CD4-positive, alpha-beta T cell treated with Interleukin-10 for 1 hour (primary cell): Measurements from ENCODE around the gene MEGF11.
"Not testable (repeated sequence)": the region's sequence is repeated elsewhere in the genome, so short reads cannot be mapped to it uniquely, and the experiment has no call there.

ENCODE experiments used
- DNase-seq: peaks from one replicate; pipeline ENCODE4 v3.0.0-alpha.2; 2020

The MEGF11 gene

GRCh38 chr15:66022163-66022525, 231.4 kb downstream of the MEGF11 start:
- no peak for DNase-seq

DNA sequence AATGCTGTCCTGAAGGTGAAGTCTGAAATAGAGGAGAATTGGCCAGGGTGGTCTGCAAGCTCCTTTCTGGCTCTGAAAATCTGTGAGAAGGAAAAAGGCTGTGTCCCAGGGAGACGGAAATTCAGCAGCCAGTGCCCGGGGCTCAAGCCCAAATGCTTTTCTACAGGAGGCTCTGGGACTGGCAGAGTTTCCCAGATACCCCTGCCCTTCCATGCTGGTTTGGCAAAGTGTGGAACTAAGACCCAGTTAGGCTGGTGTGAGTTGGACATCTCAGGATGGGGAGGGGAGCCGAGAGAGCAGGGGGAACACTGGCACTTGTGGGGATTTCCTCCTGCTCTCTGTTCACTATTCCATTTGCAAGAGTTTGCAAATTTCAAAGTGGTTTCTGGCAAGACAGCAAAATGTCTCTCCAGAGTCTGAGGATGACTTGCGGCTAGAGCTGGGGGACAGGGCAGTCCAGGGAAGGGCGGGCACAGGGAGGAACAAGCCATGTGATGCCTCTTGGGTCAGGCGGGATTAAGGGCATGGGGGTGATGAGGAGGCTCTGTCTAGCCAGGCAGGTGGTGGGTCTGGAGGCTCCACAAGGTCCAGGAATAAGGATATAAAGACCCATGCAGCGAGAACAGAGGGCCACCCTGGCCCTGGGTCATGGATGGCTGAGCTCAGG, 231.9 kb downstream of the MEGF11 start:
- DNase-seq = no peak

DNA sequence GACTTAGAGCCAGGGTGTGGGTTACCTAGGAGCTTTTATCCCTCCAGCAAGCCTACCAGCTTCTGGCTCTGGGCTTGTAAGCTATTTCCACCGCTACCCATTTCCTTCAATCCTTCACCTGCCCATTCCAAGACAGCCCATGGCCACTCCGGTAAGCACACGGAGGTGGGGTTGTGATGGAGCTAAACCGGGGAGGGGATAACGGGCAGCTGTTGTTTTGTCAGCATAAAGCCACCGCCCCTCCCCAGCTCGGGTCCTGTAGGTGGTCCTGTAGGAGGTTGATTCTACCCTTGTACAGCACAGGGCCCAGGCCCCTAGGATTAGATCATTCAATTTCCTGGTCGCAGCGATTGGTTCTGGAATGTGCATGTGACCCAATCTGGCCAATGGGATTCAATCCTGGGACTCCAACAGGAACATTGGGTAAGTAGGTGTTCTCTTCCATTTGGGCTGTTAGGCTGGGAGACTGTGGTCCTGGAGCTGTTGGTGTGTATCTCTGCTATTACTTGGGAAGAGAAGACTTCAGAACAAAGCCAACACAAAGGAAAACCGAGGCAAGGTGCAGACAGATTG, 233.6 kb downstream of the MEGF11 start:
- no peak for DNase-seq

DNA sequence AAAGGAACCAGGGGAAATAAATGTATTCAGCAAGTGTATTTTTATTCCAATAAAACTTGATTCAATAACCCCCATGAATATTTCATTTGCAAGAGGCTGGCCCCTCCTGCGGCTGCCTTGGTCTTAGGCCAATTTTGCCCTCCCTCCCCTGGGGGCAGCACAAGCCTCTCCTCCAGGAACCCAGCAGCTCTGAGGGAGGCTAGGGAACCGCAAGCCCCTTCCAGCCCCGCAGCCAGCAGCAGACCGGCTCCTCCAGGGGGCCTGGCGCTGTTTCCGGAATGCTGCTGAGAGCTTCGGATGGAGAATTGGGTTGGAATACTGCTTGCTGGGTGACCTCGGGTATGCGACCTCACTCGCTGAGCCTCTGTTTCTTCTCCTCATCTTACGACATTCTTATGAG, 234.2 kb downstream of the MEGF11 start:
- DNase-seq = no peak

DNA sequence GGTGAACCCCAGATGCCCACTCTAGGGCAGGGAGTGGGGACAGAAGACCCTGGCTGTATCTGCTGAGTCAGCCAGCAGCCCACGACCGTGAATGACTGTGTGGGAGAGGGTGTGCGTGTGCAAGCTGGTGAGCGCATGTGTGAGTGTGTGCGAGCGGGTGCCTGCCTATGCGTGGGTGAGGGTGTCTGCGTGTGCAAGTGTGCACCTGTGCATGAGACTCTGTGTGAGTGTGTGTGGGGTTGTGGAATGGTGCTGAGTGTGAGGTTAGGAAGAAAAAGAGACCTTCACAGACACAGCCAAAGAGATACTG, 235.1 kb downstream of the MEGF11 start:
- no peak for DNase-seq

DNA sequence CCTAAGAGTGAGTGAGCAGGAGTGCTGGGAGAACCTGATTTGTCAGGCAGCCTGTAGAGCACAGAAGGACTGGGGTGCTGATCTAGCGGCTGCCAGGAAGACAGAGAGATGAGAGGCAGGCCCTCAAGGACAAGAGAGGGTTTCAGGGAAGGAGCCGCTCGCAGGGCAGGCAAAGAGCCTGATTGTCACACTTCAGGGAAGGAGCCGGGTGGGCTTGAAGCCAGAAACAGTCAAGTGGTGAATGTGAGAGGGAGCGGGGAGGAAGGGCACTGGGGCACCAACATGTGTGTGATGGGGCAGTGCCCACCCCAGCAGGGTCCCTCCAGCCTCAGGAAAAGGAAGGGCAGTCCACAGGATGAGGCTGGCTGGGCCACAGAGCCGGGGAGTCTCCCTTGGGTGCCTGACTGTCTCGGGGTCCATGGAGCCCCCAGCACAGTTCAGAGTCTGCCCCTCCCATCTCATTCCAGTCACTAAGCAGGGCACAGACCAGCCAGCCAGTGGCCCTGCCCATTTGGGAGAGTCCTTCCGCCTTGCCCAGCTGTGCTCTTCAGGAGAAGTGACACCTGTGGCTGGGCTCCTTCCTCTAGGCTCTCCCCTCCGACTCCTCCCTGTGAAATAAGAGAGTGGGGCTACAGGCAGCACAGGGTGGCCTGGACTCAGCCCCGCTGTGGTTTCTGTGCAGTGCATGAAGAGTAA, 235.6 kb downstream of the MEGF11 start:
- DNase-seq = no peak

DNA sequence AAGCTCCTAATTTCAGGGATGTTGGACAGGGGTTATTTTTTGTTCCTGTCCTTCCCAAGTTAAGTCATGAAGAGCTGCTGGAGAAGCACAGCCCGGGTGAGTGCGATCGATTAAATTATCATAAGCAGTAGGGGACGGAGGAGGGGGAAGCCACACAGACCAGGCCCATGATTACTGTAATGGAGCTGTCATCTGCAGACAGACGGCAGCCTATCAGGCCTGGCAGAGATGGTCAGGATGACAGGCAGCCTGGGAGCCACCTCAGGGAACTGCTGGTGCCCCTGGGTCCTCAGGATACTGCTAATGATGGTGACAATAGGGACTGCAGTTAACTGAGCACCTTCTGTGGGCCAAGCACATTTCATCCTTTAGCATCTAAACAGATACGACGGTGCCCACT, 236.6 kb downstream of the MEGF11 start:
- no peak for DNase-seq

- DNase-seq = no peak
Measured at GRCh38 chr15:66016199-66016598, 237.4 kb downstream of the MEGF11 start.

GRCh38 chr15:66014635-66015182, 238.8 kb downstream of the MEGF11 start:
- DNase-seq = no peak

GRCh38 chr15:66014022-66014421, 239.5 kb downstream of the MEGF11 start:
- DNase-seq = no peak

DNA sequence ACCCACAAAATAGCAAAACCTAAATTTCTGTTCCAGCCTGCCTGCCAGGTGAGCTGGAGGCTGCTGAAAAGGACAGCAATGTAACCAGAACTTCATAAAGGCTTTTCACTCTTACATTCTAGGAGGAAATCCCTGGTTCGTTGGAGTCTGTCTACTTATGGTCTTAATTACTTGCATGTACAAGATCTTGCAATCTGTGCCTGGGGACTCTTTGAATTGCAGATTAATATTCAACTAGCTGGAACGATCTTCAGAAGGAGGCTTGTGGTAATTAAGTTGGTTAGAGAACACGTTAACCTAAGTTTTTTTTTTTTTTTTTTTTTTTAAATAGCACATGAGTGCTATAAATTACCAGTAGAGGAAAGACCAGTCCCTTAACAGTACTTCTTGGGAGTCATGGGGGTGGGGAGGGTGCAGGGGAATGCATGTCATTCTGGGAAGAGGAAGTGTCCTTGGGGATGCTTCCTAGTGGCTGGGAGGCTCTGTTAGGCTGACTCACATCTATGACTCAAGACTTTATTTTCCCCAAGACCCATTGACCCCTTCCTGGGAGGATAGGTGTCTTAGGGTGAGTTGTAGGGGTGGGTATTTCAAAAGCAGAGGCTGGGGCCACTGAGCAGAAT, 244.5 kb downstream of the MEGF11 start:
- DNase-seq = no peak

- DNase-seq = no peak
Measured at GRCh38 chr15:66007663-66008262, 245.8 kb downstream of the MEGF11 start.

DNA sequence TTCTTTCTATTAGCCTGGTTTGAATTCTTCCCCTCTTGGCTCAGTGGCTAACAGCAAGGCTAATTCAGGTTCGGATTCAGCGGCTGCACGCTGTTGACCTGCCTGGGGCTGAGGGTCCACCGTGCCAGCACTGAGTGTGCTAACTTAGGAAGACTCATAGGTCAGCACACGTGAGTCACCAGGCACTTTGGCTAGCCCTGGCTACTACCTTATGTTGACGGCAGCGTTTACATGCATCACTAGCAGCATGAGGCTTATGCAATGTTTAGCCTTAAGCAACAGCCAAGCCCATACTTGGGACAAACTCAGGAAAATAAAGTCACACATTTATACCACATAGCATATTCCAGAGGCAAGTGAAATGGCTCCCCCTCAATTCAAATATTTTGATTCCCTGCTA, 246.6 kb downstream of the MEGF11 start:
- DNase-seq = no peak

DNA sequence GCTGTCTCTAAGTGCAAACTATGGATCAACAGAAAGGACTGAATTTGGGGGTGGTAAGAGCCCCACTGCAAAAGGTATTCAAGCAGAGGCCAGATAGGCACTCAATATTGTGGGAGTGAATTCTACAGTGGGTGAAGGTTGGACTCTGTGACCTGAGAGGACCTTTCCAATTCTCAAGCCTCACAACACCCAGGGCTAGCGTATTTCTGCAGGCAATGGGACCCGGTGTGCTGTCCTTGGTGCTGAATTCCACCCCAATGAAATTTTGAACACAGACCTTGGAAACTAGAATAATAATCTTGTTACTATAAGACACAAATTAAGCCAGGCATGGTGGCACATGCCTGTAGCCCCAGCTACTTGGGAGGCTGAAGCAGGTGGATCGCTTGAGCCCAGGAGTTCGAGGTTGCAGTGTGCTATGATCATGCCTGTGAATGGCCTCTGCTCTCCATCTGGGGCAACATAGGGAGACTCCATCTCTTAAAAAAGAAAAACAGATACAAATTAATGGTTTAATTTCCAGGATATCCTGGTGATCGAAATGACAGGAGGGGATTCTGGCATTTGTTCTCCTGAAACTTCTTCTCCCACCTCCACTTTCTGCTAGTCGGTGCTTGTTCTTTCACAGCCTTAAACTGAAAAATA, 248.8 kb downstream of the MEGF11 start:
- no peak for DNase-seq

- DNase-seq = not testable (repeated sequence)
Measured at GRCh38 chr15:66003129-66003528, 250.4 kb downstream of the MEGF11 start.

DNA sequence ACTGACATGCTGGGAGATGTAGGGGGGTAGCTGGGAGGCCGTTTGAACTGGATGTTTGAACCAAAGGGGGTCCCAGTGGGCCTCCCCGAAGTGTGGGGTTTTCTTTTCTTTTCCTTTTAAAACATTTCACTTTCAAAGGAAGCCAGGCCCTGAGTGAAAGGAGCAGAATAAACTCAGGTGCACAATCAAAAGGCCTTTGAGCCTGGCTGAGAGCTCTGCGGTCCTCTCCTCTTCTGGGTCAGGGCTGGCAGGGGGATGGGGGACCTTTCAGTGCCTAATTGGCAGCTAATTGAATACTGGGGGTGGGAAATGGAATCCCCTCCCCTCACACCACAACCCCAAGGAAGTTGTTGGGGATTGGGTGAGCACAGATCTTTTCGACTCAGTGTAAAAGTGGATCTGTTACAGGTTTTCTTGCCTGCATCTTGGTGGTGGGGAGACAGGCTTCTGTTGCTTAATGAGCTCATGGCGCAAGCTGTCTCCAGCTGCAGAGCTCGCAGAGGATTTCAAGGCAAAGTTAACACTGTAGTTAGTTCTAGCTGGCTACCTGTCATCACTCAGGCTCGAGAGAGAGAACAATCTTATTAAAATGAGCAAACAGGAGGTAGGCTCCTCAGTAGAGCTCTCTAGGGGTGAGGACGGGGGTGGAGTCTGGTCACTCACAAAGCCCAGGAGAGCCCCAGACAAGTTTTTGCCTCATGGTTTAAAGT, 251.7 kb downstream of the MEGF11 start:
- no peak for DNase-seq

DNA sequence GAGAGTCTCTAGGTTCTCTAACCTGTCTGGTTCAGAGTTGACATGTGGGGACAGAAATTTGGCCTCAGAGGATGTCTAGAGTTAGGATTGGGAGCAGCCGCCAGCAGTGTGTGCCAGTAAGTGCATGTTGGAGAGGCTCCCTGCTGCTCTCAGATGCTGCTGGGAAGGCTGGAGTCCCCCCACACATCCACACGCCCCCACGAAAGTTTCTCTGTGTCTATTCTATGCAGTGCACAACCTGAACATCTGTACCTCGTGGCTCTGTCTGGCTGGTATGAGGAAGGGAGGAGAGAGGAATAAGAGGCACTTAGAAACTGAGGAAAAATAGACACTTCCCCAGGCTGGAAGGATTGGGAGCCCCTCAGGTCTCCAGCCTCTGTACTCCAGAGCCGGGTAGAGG, 252.5 kb downstream of the MEGF11 start:
- no peak for DNase-seq

GRCh38 chr15:65998486-65998885, 255.1 kb downstream of the MEGF11 start:
- no peak for DNase-seq

- DNase-seq = no peak
Measured at GRCh38 chr15:65996901-65997300, 256.6 kb downstream of the MEGF11 start.

- DNase-seq = no peak
Measured at GRCh38 chr15:65994832-65995231, 258.7 kb downstream of the MEGF11 start.

DNA sequence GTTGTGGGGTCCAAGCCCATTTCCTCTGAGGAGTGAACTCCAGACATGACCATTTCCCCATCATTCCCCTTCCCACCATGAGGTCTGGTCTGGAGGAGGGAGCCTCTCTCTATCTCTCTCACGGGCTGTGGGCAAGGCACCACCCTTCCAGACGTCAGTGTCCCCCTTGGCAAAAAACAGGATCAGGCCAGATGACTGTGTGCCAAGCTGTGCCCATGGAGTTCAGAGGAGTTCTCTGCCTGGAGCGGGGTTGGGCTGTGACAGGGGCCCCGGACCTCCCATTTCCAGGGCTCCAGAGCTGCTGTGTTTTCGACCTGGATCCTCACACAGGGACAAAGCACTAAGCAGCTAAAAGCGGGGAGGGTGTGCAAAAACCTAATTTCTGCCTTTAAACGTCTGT, 259.8 kb downstream of the MEGF11 start:
- DNase-seq = no peak

DNA sequence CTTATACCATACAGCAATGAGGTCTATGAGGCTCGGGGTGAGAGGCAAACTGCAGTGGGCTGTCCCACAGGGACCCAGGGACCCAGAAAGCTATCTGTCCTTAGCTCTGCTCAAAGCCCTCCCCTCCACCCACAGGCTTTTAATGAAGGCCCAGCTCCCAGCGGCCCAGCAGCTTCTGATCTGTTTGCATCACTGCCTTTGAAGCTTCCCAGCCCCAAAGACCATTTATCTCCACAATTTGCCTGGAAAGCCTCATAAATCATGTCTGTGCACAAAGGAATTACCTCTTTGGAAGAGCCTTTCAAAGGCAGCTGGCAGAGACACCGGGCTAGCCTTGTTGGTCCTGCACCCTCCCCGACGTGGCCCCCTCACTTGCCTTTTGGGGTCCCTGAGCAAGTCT, 260.3 kb downstream of the MEGF11 start:
- no peak for DNase-seq
